Mammary epithelial cell (primary cell): ENCODE measurements around the gene SRSF2.

Source experiments
- CTCF ChIP-seq, 2 donors: IDR thresholded peaks in 1 of 2; conservative IDR thresholded peaks in 1 of 2; 2 replicates each; pipeline ENCODE4 v1.5.1; 2011 to 2012; ENCODE audit warnings: inconsistent platforms in 2 of 2, low read length in 2 of 2, mild to moderate bottlenecking in 2 of 2, control low read depth in 1 of 2, low read depth in 1 of 2; ENCODE audit not compliant: insufficient read depth in 1 of 2; ENCODE audit errors: extremely low read depth in 1 of 2
- EZH2 ChIP-seq: IDR thresholded peaks from 2 replicates; pipeline ENCODE4 v1.6.1; 2012; ENCODE audit warnings: low read length, inconsistent platforms, borderline replicate concordance

DNA sequence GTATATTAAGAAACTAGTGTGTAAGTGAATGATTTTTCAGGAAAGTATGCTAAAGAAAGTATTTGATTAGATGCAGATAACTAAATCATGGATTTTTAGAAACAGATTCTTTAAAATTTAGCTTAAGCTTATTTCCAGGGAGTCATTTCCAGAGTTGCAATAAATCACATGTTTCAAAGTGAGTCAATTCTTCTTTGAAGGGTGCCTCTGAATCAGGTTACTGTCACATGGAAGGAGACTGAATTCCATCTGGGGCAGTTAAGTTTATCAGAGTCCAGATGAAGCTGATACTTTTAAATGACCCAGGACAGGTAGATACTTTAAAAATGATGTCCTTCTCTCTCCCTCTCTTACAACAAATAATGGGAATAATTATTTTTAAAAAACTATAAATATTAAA lies 5.8 kb upstream of the SRSF2 start:
- TF ChIP-seq CTCF (conservative IDR thresholded peaks at IDR 0.05 in 1 of 2, IDR thresholded peaks at IDR 0.05 in 1 of 2; ENCODE audit: extremely low read depth in 1 of 2, insufficient read depth in 1 of 2, low read depth in 1 of 2, low read length in 2 of 2) (no peak), EZH2 (no peak)
